ENCODE results near the gene ARL6IP5. TPM values are rescaled to one million over a fixed set of nuclear protein-coding genes. Genes with fewer than 3 reads are reported as not detected.

ARL6IP5 gene
- total and polyA plus RNA-seq, 2 donors from 2014 or later = 94.0 to 138 TPM

- no peaks in the 10 kb centered on the region for H3K27me3 ChIP-seq (ENCODE audit: control insufficient read depth, insufficient read depth, low read length)
- no peak overlapping the region for H3K4me3 ChIP-seq (ENCODE audit: low read length in 3 of 3)
- DNase-seq = no peak
- intact Hi-C loops (cut with DNase I) = no loop called here
- no peaks in the 10 kb centered on the region for H3K9me3 ChIP-seq (ENCODE audit: control insufficient read depth in 2 of 3, insufficient read depth in 1 of 3, low read length in 3 of 3)
- FAIRE-seq = no peak
- H3K27ac ChIP-seq (ENCODE audit: low read depth in 2 of 2, low read length in 2 of 2) = no peak overlapping the region
- H3K9ac ChIP-seq (ENCODE audit: low read length in 3 of 3) = no peak overlapping the region
- no peaks in the 10 kb centered on the region for H3K4me1 ChIP-seq (ENCODE audit: control insufficient read depth in 2 of 3, insufficient read depth in 2 of 3, low read depth in 1 of 3, low read length in 3 of 3)
- no peak for TF ChIP-seq CTCF (IDR thresholded peaks at IDR 0.05; ENCODE audit: borderline replicate concordance, extremely low read depth, insufficient read depth)
- H3K36me3 ChIP-seq (ENCODE audit: control insufficient read depth in 2 of 3, insufficient read depth in 3 of 3, low read length in 3 of 3) = peaks cover 17 to 30% (median 25%) of the 10 kb centered on the region in 3 donors
Observed at GRCh38 chr3:69058180-69058946, 26.4 kb upstream of the ARL6IP5 start.

- Histone ChIP-seq H3K36me3 (ENCODE audit: control insufficient read depth in 2 of 3, insufficient read depth in 3 of 3, low read length in 3 of 3) (peaks cover 17 to 30% (median 25%) of the 10 kb centered on the region in 3 donors), H3K27ac (ENCODE audit: low read depth in 2 of 2, low read length in 2 of 2) (no peak overlapping the region), H3K4me1 (ENCODE audit: control insufficient read depth in 2 of 3, insufficient read depth in 2 of 3, low read depth in 1 of 3, low read length in 3 of 3) (no peaks in the 10 kb centered on the region)
Observed at GRCh38 chr3:69058947-69059224, 25.9 kb upstream of the ARL6IP5 start.

GRCh38 chr3:69059688-69060087 is 25.0 kb upstream of the ARL6IP5 start:
- TF ChIP-seq CTCF (IDR thresholded peaks at IDR 0.05; ENCODE audit: borderline replicate concordance, extremely low read depth, insufficient read depth) = no peak
- FAIRE-seq (no peak), DNase-seq (no peak)
- H3K9me3 ChIP-seq (ENCODE audit: control insufficient read depth in 2 of 3, insufficient read depth in 1 of 3, low read length in 3 of 3) = no peaks in the 10 kb centered on the region
- H3K9ac ChIP-seq (ENCODE audit: low read length in 3 of 3) = no peak overlapping the region
- intact Hi-C loops (cut with DNase I) = no loop called here
- H3K27me3 ChIP-seq (ENCODE audit: control insufficient read depth, insufficient read depth, low read length) = no peaks in the 10 kb centered on the region
- no peak overlapping the region for H3K4me3 ChIP-seq (ENCODE audit: low read length in 3 of 3)
- H3K27ac ChIP-seq (ENCODE audit: low read depth in 2 of 2, low read length in 2 of 2) = no peak overlapping the region
- H3K4me1 ChIP-seq (ENCODE audit: control insufficient read depth in 2 of 3, insufficient read depth in 2 of 3, low read depth in 1 of 3, low read length in 3 of 3) = no peaks in the 10 kb centered on the region
- peaks cover 17 to 30% (median 24%) of the 10 kb centered on the region in 3 donors for H3K36me3 ChIP-seq (ENCODE audit: control insufficient read depth in 2 of 3, insufficient read depth in 3 of 3, low read length in 3 of 3)

More at GRCh38 chr3:69058947-69059224, 25.9 kb upstream of the ARL6IP5 start:
- Histone ChIP-seq H3K9ac (ENCODE audit: low read length in 3 of 3) (no peak overlapping the region), H3K9me3 (ENCODE audit: control insufficient read depth in 2 of 3, insufficient read depth in 1 of 3, low read length in 3 of 3) (no peaks in the 10 kb centered on the region), H3K4me3 (ENCODE audit: low read length in 3 of 3) (no peak overlapping the region), H3K27me3 (ENCODE audit: control insufficient read depth, insufficient read depth, low read length) (no peaks in the 10 kb centered on the region)
- FAIRE-seq (no peak), DNase-seq (no peak)
- intact Hi-C loops (cut with DNase I) = no loop called here
- no peak for TF ChIP-seq CTCF (IDR thresholded peaks at IDR 0.05; ENCODE audit: borderline replicate concordance, extremely low read depth, insufficient read depth)

Data from kidney (tissue), 14 donors.